Activated B cell treated with CpG ODN at 0.5 μM for 24 hours (primary cell): Measurements from ENCODE around the gene CFAP20DC. TPM values are rescaled to one million over a fixed set of nuclear protein-coding genes. Genes with fewer than 3 reads are reported as not detected.
A peak's percentile ranks its signal among the peaks of the same experiment; 100 is the strongest.
"Not testable (repeated sequence)": the region's sequence is repeated elsewhere in the genome, so short reads cannot be mapped to it uniquely, and the experiment has no call there.

Experiments used
- ATAC-seq: fragments of 200-7000 bp; cut with Tn5 transposase; one replicate; pipeline ENCODE4 v1.10.0; 2021; ENCODE audit warnings: low read depth, mild to moderate bottlenecking, moderate library complexity
- CTCF ChIA-PET: fragments of 350-600 bp; sonication (Branson Sonifier 250); formaldehyde crosslinking; loops from one replicate; lab custom pipeline; 2021; ENCODE audit warnings: antibody characterized with exemption; lab: Charles Lee
- POLR2A ChIA-PET: fragments of 350-600 bp; sonication (Branson Sonifier 250); formaldehyde crosslinking; loops from one replicate; lab custom pipeline; 2021; ENCODE audit warnings: antibody characterized with exemption; lab: Charles Lee
- DNase-seq: peaks from one replicate; pipeline ENCODE4 v3.0.0; 2022
- H3K27ac Mint-ChIP-seq: one replicate; pipeline ENCODE4 v1.8.0; 2020; ENCODE audit warnings: mixed read lengths
- H3K27me3 Mint-ChIP-seq: one replicate; pipeline ENCODE4 v1.8.0; 2021; ENCODE audit warnings: mixed read lengths
- H3K36me3 Mint-ChIP-seq: one replicate; pipeline ENCODE4 v1.8.0; 2021; ENCODE audit warnings: low read depth, mixed read lengths
- H3K4me1 Mint-ChIP-seq: one replicate; pipeline ENCODE4 v1.8.0; 2021; ENCODE audit warnings: mixed read lengths
- H3K4me3 Mint-ChIP-seq: one replicate; pipeline ENCODE4 v1.8.0; 2020; ENCODE audit warnings: mild to moderate bottlenecking, mixed read lengths
- H3K9me3 Mint-ChIP-seq: one replicate; pipeline ENCODE4 v1.8.0; 2020; ENCODE audit warnings: mixed read lengths
- intact Hi-C: fragments of 100-400 bp; cut with micrococcal nuclease; formaldehyde crosslinking; loops from one replicate; pipeline ENCODE4 v1.15.1; 2024
- total RNA-seq: library from RNA; stranded (reverse); gene quantifications from 2 replicates; pipeline ENCODE4 v1.2.3, GENCODE V29; 2022
- TF ChIP-seq, protein P1 (sequence below): fragments of 200-600 bp; IDR thresholded peaks from one replicate; pipeline ENCODE4 v1.8.0; 2022; ENCODE audit warnings: antibody characterized with exemption, mild to moderate bottlenecking

The CFAP20DC gene
- total RNA-seq, 1 donor from 2014 or later, result 1.6 TPM

DNA sequence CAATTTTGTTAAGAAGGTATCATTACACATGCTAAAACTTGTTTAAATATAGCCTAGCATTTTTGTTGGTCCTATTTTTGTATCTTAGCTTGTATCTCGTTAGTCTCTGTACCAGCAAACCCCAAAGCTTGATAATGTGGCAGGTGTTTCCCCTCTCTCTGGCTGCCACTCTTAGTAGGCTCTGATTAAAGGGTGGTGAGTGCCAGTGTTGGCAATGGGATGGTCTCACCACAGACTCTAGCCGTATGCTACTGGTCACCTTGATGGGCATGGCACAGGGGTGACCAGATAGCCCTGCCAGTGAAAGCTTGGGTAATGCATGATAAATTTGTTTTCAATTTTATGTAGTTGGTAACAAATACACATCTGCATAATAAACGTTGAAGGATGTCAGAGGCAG, 188.3 kb downstream of the CFAP20DC start:
- ATAC-seq (peak; percentile 28), DNase-seq (no peak)
- ChIA-PET CTCF (interaction anchor here (1.2 kb wide), 1 partner anchor 191 kb away, joined by 5 read pairs; no protein-coding TSS in a partner anchor), POLR2A (no interaction called here)
- no peak overlapping the region for H3K27ac Mint-ChIP-seq
- no peak overlapping the region for H3K4me3 Mint-ChIP-seq
- TF ChIP-seq, protein P1, sequence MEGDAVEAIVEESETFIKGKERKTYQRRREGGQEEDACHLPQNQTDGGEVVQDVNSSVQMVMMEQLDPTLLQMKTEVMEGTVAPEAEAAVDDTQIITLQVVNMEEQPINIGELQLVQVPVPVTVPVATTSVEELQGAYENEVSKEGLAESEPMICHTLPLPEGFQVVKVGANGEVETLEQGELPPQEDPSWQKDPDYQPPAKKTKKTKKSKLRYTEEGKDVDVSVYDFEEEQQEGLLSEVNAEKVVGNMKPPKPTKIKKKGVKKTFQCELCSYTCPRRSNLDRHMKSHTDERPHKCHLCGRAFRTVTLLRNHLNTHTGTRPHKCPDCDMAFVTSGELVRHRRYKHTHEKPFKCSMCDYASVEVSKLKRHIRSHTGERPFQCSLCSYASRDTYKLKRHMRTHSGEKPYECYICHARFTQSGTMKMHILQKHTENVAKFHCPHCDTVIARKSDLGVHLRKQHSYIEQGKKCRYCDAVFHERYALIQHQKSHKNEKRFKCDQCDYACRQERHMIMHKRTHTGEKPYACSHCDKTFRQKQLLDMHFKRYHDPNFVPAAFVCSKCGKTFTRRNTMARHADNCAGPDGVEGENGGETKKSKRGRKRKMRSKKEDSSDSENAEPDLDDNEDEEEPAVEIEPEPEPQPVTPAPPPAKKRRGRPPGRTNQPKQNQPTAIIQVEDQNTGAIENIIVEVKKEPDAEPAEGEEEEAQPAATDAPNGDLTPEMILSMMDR, result no peak
- intact Hi-C loops, result no loop called here
- H3K4me1 Mint-ChIP-seq, result peaks cover 26% of the 10 kb centered on the region
- H3K36me3 Mint-ChIP-seq, result no peaks in the 10 kb centered on the region
- no peaks in the 10 kb centered on the region for H3K27me3 Mint-ChIP-seq
- no peaks in the 10 kb centered on the region for H3K9me3 Mint-ChIP-seq

DNA sequence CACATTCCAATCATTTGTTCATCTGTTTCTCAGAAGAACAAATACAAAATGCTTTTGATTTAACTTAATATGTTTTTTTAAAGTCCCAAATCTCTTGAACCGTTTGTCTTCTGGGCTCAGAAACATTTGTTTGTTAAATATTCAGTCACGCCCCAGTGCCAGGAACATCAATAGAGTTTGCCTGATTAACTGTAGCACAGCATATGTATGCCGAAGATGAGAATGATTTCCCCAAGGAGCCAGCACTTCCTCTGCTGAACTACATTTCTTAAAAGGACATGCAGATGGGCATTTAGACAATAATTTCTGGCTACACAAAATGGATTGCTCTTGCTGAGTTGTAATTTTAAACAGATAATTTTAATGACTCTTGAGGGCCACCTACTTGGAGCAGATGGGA, 191.7 kb downstream of the CFAP20DC start:
- peak; percentile 14 for ATAC-seq
- intact Hi-C loops, result no loop called here
- TF ChIP-seq, protein P1, result no peak
- Mint-ChIP-seq H3K9me3 (no peaks in the 10 kb centered on the region), H3K4me1 (peaks cover 26% of the 10 kb centered on the region), H3K4me3 (no peak overlapping the region), H3K27ac (no peak overlapping the region), H3K27me3 (no peaks in the 10 kb centered on the region), H3K36me3 (no peaks in the 10 kb centered on the region)
- CTCF ChIA-PET, result no interaction called here
- POLR2A ChIA-PET, result no interaction called here
- no peak for DNase-seq

DNA sequence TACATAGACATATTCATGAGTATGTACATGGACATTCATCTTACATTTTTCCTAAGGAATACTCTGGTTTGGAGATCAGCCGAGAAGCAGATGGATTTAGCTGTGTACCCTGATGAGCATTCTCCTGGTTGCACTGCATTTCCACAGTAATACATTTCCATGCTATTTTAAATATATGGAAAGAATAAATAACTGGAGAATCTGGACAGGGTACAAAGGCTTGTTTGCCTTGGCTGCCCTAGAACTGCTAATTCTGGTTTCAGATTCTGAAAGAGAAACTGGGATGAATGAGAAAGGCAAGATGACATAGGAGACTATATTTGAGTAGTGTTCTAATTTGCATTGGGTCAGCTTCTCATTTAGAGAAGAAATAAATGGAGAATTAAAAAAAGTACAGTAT, 192.4 kb downstream of the CFAP20DC start:
- H3K4me1 Mint-ChIP-seq, result peaks cover 26% of the 10 kb centered on the region
- CTCF ChIA-PET, result no interaction called here
- no peaks in the 10 kb centered on the region for H3K9me3 Mint-ChIP-seq
- no peaks in the 10 kb centered on the region for H3K36me3 Mint-ChIP-seq
- H3K27me3 Mint-ChIP-seq, result no peaks in the 10 kb centered on the region
- TF ChIP-seq, protein P1, result no peak
- no peak overlapping the region for H3K27ac Mint-ChIP-seq
- no peak for DNase-seq
- POLR2A ChIA-PET, result no interaction called here
- no peak for ATAC-seq
- no peak overlapping the region for H3K4me3 Mint-ChIP-seq
- intact Hi-C loops, result no loop called here

DNA sequence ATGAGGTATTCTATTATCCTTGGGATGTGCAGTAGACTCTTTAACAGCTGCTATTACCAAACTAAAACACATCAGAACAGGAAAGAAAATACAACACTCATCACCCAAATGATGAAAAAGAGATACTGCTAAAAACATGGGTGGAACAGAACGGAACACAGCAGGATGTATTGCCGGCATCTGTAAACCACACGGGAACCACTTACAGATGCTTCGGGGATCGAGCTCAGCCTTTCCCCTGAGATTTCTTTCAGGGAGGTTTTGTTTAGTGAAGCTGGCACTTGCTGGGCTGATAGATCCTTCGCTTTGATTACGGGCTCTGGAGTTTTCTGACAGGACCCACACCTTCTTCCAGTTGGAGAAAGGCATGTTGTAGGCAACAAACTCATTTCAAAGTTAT, 201.0 kb downstream of the CFAP20DC start:
- TF ChIP-seq, protein P1, result no peak
- H3K4me1 Mint-ChIP-seq, result peaks cover 2% of the 10 kb centered on the region
- no peak for ATAC-seq
- no peaks in the 10 kb centered on the region for H3K9me3 Mint-ChIP-seq
- DNase-seq, result no peak
- intact Hi-C loops, result no loop called here
- no peak overlapping the region for H3K27ac Mint-ChIP-seq
- H3K27me3 Mint-ChIP-seq, result no peaks in the 10 kb centered on the region
- H3K4me3 Mint-ChIP-seq, result no peak overlapping the region
- ChIA-PET CTCF (no interaction called here), POLR2A (interaction anchor here (0.7 kb wide), 1 partner anchor 469 kb away, joined by 3 read pairs; no protein-coding TSS in a partner anchor)
- H3K36me3 Mint-ChIP-seq, result no peaks in the 10 kb centered on the region

DNA sequence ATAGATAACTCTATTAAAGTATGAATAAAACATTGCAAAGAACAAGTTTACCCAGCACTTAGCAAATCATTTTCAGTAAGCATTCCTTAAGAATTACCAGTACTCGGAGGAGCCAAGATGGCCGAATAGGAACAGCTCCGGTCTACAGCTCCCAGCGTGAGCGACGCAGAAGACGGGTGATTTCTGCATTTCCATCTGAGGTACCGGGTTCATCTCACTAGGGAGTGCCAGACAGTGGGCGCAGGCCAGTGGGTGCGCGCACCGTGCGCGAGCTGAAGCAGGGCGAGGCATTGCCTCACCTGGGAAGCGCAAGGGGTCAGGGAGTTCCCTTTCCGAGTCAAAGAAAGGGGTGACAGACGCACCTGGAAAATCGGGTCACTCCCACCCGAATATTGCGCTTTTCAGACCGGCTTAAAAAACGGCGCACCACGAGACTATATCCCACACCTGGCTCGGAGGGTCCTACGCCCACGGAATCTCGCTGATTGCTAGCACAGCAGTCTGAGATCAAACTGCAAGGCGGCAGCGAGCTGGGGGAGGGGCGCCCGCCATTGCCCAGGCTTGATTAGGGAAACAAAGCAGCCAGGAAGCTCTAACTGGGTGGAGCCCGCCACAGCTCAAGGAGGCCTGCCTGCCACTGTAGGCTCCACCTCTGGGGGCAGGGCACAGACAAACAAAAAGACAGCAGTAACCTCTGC, 207.6 kb downstream of the CFAP20DC start:
- H3K4me3 Mint-ChIP-seq, H3K36me3 Mint-ChIP-seq, ATAC-seq, H3K27ac Mint-ChIP-seq, intact Hi-C loops, POLR2A ChIA-PET, DNase-seq, H3K9me3 Mint-ChIP-seq, H3K4me1 Mint-ChIP-seq, CTCF ChIA-PET, H3K27me3 Mint-ChIP-seq: not testable (repeated sequence)
